HepG2 (cell line): ENCODE results near the gene IHH. TPM values are rescaled to one million over a fixed set of nuclear protein-coding genes. Genes with fewer than 3 reads are reported as not detected.

Experiments used
- CBX1 ChIP-seq: IDR thresholded peaks from one replicate; pipeline ENCODE4 v1.6.1; 2016; ENCODE audit warnings: antibody characterized with exemption, low read depth
- CREB1 ChIP-seq, 2 experiments: fragments of 450-650 bp in 1 of 2; IDR thresholded peaks; 2 replicates each; pipeline ENCODE4 v1.6.1; 2016 to 2017; ENCODE audit warnings: control low read depth in 1 of 2, mild to moderate bottlenecking in 1 of 2, missing compliant biosample characterization in 1 of 2, missing genetic modification characterization in 1 of 2
- DNMT1 ChIP-seq: sonication (generic); formaldehyde crosslinking; IDR thresholded peaks from 2 replicates; pipeline ENCODE4 v1.5.1; 2020; ENCODE audit warnings: mild to moderate bottlenecking, missing genetic modification reagents
- FLYWCH1 ChIP-seq: sonication (generic); formaldehyde crosslinking; IDR thresholded peaks from 2 replicates; pipeline ENCODE4 v1.8.1; 2023; ENCODE audit warnings: mild to moderate bottlenecking, missing genetic modification reagents
- GMEB2 ChIP-seq: IDR thresholded peaks from 2 replicates; pipeline ENCODE4 v1.6.1; 2016; ENCODE audit warnings: missing biosample characterization, missing genetic modification reagents, low read depth
- GTF3A ChIP-seq: sonication (generic); formaldehyde crosslinking; conservative IDR thresholded peaks from 2 replicates; pipeline ENCODE4 v1.4.0; 2020; ENCODE audit warnings: mild to moderate bottlenecking, missing genetic modification reagents
- MAZ ChIP-seq, 2 experiments: sonication (generic) in 1 of 2; formaldehyde crosslinking in 1 of 2; IDR thresholded peaks; 2 replicates each; pipeline versions ENCODE4 v1.5.0 to v1.6.1; 2012 to 2020; ENCODE audit warnings: low read depth in 2 of 2, mild to moderate bottlenecking in 2 of 2, borderline replicate concordance in 1 of 2, improper control_type of control experiment in 1 of 2, low read length in 1 of 2, missing genetic modification reagents in 1 of 2, moderate library complexity in 1 of 2
- MEIS2 ChIP-seq: sonication (generic); formaldehyde crosslinking; IDR thresholded peaks from 2 replicates; pipeline ENCODE4 v1.9.0; 2021; ENCODE audit warnings: mild to moderate bottlenecking, missing genetic modification reagents
- NCOR1 ChIP-seq: fragments of 200-600 bp; sonication (generic); IDR thresholded peaks from 2 replicates; pipeline ENCODE4 v1.7.0; 2017; ENCODE audit warnings: antibody characterized with exemption, low read length, borderline replicate concordance
- ONECUT2 ChIP-seq: sonication (generic); formaldehyde crosslinking; IDR thresholded peaks from 2 replicates; pipeline ENCODE4 v1.4.0; 2020; ENCODE audit warnings: missing genetic modification reagents
- RBFOX2 ChIP-seq: fragments of 200-400 bp; formaldehyde crosslinking; IDR thresholded peaks from 2 replicates; pipeline ENCODE4 v1.6.1; 2017; ENCODE audit warnings: low read depth, mild to moderate bottlenecking, low read length
- SYNCRIP ChIP-seq: fragments of 200-400 bp; formaldehyde crosslinking; IDR thresholded peaks from 2 replicates; pipeline ENCODE4 v1.6.1; 2018; ENCODE audit warnings: mild to moderate bottlenecking, low read depth, low read length; ENCODE audit not compliant: insufficient read depth
- TCF12 ChIP-seq, 2 experiments: fragments of 450-650 bp in 1 of 2; sonication (generic) in 1 of 2; formaldehyde crosslinking in 1 of 2; IDR thresholded peaks; 2 replicates each; pipeline versions ENCODE4 v1.6.1 to v1.8.0; 2017 to 2022; ENCODE audit warnings: antibody characterized with exemption in 1 of 2, mild to moderate bottlenecking in 1 of 2, missing genetic modification reagents in 1 of 2, moderate library complexity in 1 of 2
- ZFP41 ChIP-seq: sonication (generic); formaldehyde crosslinking; IDR thresholded peaks from 2 replicates; pipeline ENCODE4 v1.4.0; 2020; ENCODE audit warnings: mild to moderate bottlenecking, missing genetic modification reagents, borderline replicate concordance
- ZFX ChIP-seq: sonication (generic); formaldehyde crosslinking; IDR thresholded peaks from 2 replicates; pipeline ENCODE4 v1.4.0; 2020; ENCODE audit warnings: mild to moderate bottlenecking, low read depth, missing genetic modification reagents, moderate library complexity
- ZNF337 ChIP-seq: sonication (generic); formaldehyde crosslinking; IDR thresholded peaks from 2 replicates; pipeline ENCODE4 v1.5.1; 2020; ENCODE audit warnings: missing genetic modification reagents, low read depth, mild to moderate bottlenecking, borderline replicate concordance
- ZNF350 ChIP-seq: sonication (generic); formaldehyde crosslinking; IDR thresholded peaks from 2 replicates; pipeline ENCODE4 v1.4.0; 2020; ENCODE audit warnings: mild to moderate bottlenecking, low read depth, missing genetic modification reagents, borderline replicate concordance
- ZNF503 ChIP-seq: sonication (generic); formaldehyde crosslinking; IDR thresholded peaks from 2 replicates; pipeline ENCODE4 v1.4.0; 2020; ENCODE audit warnings: missing genetic modification reagents
- ZNF670 ChIP-seq: sonication (generic); formaldehyde crosslinking; IDR thresholded peaks from 2 replicates; pipeline ENCODE4 v1.8.0; 2022; ENCODE audit warnings: mild to moderate bottlenecking, missing genetic modification reagents, borderline replicate concordance
- ZNF703 ChIP-seq: sonication (generic); formaldehyde crosslinking; IDR thresholded peaks from 2 replicates; pipeline ENCODE4 v1.5.1; 2020; ENCODE audit warnings: missing genetic modification reagents, mild to moderate bottlenecking, moderate library complexity, borderline replicate concordance
- polyA plus RNA-seq, 8 experiments: library from polyadenylated mRNA; depleted of rRNA in 3 of 8; stranded (reverse) in 7 of 8; unstranded in 1 of 8; fragments of >200 nt; fragmentation: Illumina TruSeq in 4 of 8; extraction: Trizol in 4 of 8; gene quantifications; 2 replicates each; pipeline versions ENCODE4 v1.2.1 to v1.2.3, GENCODE V29; 2011 to 2016; ENCODE audit warnings: low read depth in 4 of 8, missing spikeins in 1 of 8, mixed read lengths in 1 of 8; ENCODE audit not compliant: insufficient read depth in 1 of 8
- total RNA-seq, 5 experiments: library from RNA; depleted of rRNA; stranded (reverse); fragments of >200 nt; fragmentation: Illumina TruSeq; extraction: Trizol; gene quantifications; 2 replicates each; pipeline ENCODE4 v1.2.3, GENCODE V29; 2016; ENCODE audit warnings: low read depth in 1 of 5
- TF ChIP-seq, protein P1 (sequence below): sonication (generic); formaldehyde crosslinking; IDR thresholded peaks from 2 replicates; pipeline ENCODE4; 2020; ENCODE audit warnings: missing genetic modification reagents, mild to moderate bottlenecking, borderline replicate concordance

The IHH gene
- total and polyA plus RNA-seq, 2 of the 13 experiments (the other 11 are each of a cell fraction or from before 2014, with no cell fraction given): 0.42 TPM; not detected in 1

- TF ChIP-seq, protein P1, sequence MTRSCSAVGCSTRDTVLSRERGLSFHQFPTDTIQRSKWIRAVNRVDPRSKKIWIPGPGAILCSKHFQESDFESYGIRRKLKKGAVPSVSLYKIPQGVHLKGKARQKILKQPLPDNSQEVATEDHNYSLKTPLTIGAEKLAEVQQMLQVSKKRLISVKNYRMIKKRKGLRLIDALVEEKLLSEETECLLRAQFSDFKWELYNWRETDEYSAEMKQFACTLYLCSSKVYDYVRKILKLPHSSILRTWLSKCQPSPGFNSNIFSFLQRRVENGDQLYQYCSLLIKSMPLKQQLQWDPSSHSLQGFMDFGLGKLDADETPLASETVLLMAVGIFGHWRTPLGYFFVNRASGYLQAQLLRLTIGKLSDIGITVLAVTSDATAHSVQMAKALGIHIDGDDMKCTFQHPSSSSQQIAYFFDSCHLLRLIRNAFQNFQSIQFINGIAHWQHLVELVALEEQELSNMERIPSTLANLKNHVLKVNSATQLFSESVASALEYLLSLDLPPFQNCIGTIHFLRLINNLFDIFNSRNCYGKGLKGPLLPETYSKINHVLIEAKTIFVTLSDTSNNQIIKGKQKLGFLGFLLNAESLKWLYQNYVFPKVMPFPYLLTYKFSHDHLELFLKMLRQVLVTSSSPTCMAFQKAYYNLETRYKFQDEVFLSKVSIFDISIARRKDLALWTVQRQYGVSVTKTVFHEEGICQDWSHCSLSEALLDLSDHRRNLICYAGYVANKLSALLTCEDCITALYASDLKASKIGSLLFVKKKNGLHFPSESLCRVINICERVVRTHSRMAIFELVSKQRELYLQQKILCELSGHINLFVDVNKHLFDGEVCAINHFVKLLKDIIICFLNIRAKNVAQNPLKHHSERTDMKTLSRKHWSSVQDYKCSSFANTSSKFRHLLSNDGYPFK (CRISPR knock-in tag): no peak
- TF ChIP-seq ZNF503 (CRISPR knock-in tag) (no peak), MAZ (IDR thresholded peaks at IDR 0.05; ENCODE audit: borderline replicate concordance, low read depth, low read length) (no peak), MAZ (CRISPR knock-in tag; IDR thresholded peaks at IDR 0.05; ENCODE audit: low read depth) (0 out of 2 replicates have a peak, but pooled peaks have one; percentile 35), SYNCRIP (no peak), FLYWCH1 (CRISPR knock-in tag) (no peak), DNMT1 (CRISPR knock-in tag) (no peak), GTF3A (no peak), ONECUT2 (CRISPR knock-in tag) (no peak), MEIS2 (no peak), RBFOX2 (peak; percentile 58; the same call in 1 of the 2 replicates), CBX1 (no peak), NCOR1 (no peak), GMEB2 (CRISPR knock-in tag) (no peak), ZNF350 (CRISPR knock-in tag) (no peak), ZFX (no peak), ZFP41 (CRISPR knock-in tag) (no peak), TCF12 (IDR thresholded peaks at IDR 0.05) (no peak), TCF12 (CRISPR knock-in tag; IDR thresholded peaks at IDR 0.05) (no peak), ZNF670 (CRISPR knock-in tag) (no peak), ZNF337 (CRISPR knock-in tag) (no peak), ZNF703 (CRISPR knock-in tag) (no peak), CREB1 (IDR thresholded peaks at IDR 0.05) (peak; percentile 88), CREB1 (CRISPR knock-in tag; IDR thresholded peaks at IDR 0.05) (no peak)
Measured at GRCh38 chr2:219060821-219061791, at the start of gene IHH (continued).
